ENCODE data around the gene CENPO. TPM values are rescaled to one million over a fixed set of nuclear protein-coding genes. Genes with fewer than 3 reads are reported as not detected.

Gene CENPO
- total RNA-seq, 1 experiment from 2014 or later = 38.6 TPM

DNA sequence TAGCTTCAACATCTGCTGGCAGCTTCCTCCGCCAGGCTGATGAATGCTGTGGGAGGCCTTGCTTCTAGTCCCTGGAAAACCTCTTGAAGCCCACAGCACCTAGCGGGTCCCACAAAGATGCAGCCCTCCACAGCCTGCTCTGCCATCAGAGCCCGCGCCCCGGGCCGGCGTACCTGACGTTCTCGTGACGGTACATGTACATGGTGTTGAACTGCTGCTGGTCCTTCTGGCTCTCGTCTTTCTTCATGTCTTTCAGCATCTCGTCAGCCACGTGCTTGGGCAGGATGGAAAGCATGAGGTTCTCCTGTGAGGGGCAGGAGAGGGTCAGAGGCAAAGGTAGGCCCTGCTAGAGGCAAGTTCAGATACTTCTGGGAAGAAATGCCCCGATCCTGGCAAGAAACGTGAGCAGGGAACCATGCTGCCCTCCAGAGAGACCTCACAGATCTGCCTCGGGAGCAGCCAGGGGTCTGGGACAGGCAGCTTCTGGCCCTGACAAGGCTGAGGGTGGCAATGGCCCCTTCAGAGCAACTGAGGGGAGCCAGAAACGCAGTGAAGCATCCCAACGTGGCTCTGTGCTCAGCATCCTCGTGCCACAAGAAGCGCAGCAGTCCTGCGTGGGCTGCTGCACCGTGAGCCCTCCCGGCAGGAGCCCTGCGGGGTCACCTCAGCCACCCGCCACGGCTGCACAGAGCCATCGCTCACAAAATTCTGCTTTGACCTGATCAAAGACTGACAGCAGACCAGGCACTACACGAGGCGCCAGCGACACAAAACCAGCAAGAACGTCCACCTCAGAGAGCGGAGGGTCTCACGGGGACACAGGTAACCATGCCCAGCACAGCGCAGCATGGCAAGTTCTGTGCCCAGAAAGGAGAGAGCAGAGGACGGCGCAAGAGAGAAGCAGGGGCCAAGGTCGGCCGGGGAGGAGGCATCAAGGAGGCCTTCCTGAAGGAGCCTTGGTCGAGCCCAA is 49.1 kb downstream of the CENPO start:
- Mint-ChIP-seq H3K9me3 (peaks cover 21% of the 10 kb centered on the region), H3K36me3 (peaks cover 26% of the 10 kb centered on the region), H3K27me3 (ENCODE audit: low read depth) (no peaks in the 10 kb centered on the region; the same call in none of the 2 replicates), H3K4me1 (peaks cover 13% of the 10 kb centered on the region), H3K27ac (peak overlapping the region; percentile 70), H3K4me3 (no peak overlapping the region)
- ATAC-seq (no peak), DNase-seq (ENCODE audit: low spot score) (no peak)
- ChIA-PET POLR2A (no interaction called here), CTCF (no interaction called here)
- TF ChIP-seq, protein P1, sequence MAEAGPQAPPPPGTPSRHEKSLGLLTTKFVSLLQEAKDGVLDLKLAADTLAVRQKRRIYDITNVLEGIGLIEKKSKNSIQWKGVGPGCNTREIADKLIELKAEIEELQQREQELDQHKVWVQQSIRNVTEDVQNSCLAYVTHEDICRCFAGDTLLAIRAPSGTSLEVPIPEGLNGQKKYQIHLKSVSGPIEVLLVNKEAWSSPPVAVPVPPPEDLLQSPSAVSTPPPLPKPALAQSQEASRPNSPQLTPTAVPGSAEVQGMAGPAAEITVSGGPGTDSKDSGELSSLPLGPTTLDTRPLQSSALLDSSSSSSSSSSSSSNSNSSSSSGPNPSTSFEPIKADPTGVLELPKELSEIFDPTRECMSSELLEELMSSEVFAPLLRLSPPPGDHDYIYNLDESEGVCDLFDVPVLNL (CRISPR knock-in tag; IDR thresholded peaks at IDR 0.05; ENCODE audit: borderline replicate concordance, low read depth) = no peak

DNA sequence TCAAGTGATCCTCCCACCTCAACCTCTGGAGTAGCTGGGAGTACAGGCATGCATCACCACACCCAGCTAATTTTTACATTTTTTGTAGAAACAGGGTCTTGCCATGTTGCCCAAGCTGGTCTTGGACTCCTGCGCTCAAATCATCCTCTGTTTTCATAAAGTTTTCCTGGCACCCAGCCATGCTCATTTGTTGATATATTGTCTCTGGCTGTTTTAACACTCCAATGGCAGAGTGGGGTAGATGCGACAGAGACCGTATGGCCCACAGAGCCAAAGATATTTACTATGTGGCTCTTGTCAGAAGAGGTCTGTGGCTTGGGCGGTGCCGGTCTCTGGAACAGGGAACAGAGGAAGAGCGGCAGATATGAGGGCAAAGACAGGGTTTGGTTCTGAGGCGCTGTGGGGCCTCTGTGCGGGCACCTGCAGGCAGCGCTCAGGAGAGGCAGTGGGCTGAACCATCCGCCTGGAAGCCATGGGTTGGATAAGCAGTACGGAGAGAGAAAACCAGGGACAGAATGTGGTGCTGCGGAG is 50.2 kb downstream of the CENPO start:
- ChIA-PET POLR2A (no interaction called here), CTCF (no interaction called here)
- no peak overlapping the region for H3K27ac Mint-ChIP-seq
- DNase-seq (ENCODE audit: low spot score) = no peak
- peaks cover 28% of the 10 kb centered on the region for H3K9me3 Mint-ChIP-seq
- H3K27me3 Mint-ChIP-seq (ENCODE audit: low read depth) = no peaks in the 10 kb centered on the region; the same call in none of the 2 replicates
- ATAC-seq = no peak
- TF ChIP-seq NR2C2 (CRISPR knock-in tag; IDR thresholded peaks at IDR 0.05) = no peak
- no peak for TF ChIP-seq MXD4 (CRISPR knock-in tag; IDR thresholded peaks at IDR 0.05; ENCODE audit: borderline replicate concordance)
- TF ChIP-seq, protein P2, sequence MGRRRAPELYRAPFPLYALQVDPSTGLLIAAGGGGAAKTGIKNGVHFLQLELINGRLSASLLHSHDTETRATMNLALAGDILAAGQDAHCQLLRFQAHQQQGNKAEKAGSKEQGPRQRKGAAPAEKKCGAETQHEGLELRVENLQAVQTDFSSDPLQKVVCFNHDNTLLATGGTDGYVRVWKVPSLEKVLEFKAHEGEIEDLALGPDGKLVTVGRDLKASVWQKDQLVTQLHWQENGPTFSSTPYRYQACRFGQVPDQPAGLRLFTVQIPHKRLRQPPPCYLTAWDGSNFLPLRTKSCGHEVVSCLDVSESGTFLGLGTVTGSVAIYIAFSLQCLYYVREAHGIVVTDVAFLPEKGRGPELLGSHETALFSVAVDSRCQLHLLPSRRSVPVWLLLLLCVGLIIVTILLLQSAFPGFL (CRISPR knock-in tag; IDR thresholded peaks at IDR 0.05; ENCODE audit: borderline replicate concordance) = no peak
- TF ChIP-seq, protein P3, sequence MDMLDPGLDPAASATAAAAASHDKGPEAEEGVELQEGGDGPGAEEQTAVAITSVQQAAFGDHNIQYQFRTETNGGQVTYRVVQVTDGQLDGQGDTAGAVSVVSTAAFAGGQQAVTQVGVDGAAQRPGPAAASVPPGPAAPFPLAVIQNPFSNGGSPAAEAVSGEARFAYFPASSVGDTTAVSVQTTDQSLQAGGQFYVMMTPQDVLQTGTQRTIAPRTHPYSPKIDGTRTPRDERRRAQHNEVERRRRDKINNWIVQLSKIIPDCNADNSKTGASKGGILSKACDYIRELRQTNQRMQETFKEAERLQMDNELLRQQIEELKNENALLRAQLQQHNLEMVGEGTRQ (CRISPR knock-in tag; IDR thresholded peaks at IDR 0.05) = no peak
- no peak for TF ChIP-seq CREB1 (CRISPR knock-in tag; IDR thresholded peaks at IDR 0.05)
- TF ChIP-seq SMAD4 (CRISPR knock-in tag; IDR thresholded peaks at IDR 0.05) = no peak
- TF ChIP-seq GRHL2 (CRISPR knock-in tag; IDR thresholded peaks at IDR 0.05; ENCODE audit: insufficient replicate concordance, severe bottlenecking) = no peak
- TF ChIP-seq, protein P4, sequence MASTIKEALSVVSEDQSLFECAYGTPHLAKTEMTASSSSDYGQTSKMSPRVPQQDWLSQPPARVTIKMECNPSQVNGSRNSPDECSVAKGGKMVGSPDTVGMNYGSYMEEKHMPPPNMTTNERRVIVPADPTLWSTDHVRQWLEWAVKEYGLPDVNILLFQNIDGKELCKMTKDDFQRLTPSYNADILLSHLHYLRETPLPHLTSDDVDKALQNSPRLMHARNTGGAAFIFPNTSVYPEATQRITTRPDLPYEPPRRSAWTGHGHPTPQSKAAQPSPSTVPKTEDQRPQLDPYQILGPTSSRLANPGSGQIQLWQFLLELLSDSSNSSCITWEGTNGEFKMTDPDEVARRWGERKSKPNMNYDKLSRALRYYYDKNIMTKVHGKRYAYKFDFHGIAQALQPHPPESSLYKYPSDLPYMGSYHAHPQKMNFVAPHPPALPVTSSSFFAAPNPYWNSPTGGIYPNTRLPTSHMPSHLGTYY (CRISPR knock-in tag; IDR thresholded peaks at IDR 0.05) = no peak
- TF ChIP-seq, protein P5, sequence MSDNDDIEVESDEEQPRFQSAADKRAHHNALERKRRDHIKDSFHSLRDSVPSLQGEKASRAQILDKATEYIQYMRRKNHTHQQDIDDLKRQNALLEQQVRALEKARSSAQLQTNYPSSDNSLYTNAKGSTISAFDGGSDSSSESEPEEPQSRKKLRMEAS (CRISPR knock-in tag; IDR thresholded peaks at IDR 0.05) = no peak
- TF ChIP-seq IRF2 (CRISPR knock-in tag; IDR thresholded peaks at IDR 0.05; ENCODE audit: borderline replicate concordance, low read depth) = no peak
- TF ChIP-seq FOXJ3 (CRISPR knock-in tag; IDR thresholded peaks at IDR 0.05; ENCODE audit: borderline replicate concordance) = no peak
- TF ChIP-seq TP53 (CRISPR knock-in tag; IDR thresholded peaks at IDR 0.05) = no peak
- TF ChIP-seq ZNF121 (CRISPR knock-in tag; IDR thresholded peaks at IDR 0.05) = no peak
- TF ChIP-seq ZNF232 (CRISPR knock-in tag; IDR thresholded peaks at IDR 0.05) = no peak
- H3K4me1 Mint-ChIP-seq = peaks cover 13% of the 10 kb centered on the region
- H3K36me3 Mint-ChIP-seq = peaks cover 34% of the 10 kb centered on the region
- no peak overlapping the region for H3K4me3 Mint-ChIP-seq
